ENCODE data around the gene ACTN2. TPM values are rescaled to one million over a fixed set of nuclear protein-coding genes. Genes with fewer than 3 reads are reported as not detected.

The ACTN2 gene
- total RNA-seq, 1 donor from 2014 or later = 111 TPM

DNA sequence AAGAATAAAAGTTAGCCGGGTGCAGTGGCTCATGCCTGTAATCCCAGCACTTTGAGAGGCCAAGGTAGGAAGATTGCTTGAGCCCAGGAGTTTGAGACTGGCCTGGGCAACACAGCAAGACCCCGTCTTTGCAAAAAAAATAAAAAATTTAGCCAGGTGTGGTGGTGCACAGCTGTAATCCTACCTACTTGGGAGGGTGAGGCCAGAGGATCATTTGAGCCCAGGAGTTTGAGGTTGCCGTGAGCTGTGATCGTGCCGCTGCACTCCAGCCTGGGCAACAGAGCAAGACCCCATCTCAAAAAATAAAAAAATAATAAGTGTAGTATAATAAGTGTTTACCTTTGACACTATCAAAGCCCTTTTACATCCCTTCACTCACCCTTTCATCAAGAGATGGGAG lies 5.0 kb downstream of the ACTN2 start:
- DNase-seq = no peak

DNA sequence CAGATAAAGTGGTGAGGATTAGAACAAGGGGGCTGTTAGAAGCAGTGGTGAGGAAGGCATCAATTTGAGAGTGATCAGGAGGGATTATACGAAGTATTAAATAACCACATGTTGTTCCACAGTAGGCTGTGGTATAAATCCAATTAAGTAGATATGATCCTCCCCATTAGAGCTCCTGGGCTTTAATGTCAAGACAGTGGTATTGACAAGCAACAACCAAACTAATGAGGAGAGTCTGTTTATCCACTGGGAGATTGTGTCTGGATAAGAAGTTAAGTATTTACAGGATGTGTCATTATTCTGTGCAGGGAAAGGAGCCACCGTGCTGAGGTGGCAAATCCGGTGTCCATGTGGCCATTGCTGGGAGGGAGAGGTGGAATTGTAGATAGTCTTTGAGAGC lies 5.8 kb downstream of the ACTN2 start:
- DNase-seq = no peak

DNA sequence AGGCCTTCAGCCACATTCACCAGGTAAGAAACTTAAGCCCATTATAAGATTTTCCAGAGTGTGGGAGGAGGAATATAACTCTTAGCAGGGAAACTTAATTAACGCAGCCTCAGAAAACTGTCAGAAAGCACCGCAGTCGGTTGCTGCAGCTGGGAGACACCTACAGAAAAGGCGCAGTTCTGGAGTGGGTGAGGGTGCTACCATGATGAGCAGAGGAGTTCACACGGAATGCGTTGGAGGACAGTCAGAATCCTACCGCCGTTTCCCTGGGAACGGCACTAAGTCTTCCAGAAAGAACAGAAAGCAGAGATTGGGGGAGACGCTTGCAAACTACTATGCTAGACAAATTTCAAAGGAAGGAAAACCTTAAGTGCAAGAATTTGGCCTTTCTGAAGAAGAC lies 6.4 kb downstream of the ACTN2 start:
- no peak for DNase-seq

DNA sequence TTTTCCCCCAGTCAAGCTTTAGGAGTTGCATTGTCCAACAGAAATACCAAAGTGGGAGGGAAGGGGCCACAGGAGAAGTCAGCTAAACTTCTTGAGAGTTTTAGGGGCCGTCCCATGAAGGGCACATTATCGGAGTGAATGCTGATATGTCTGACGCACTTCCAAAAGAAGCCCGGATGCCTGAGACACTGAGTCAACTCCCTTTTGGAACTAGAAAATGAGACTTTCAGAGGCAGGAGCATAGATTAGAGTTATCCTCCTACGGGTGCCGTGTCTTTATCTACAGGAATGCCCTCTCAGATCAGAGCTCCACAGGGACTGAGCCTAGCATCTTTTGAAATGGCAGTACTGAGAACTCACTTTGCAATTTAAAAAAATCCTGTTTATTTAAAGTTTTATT lies 13.1 kb downstream of the ACTN2 start:
- no peak for DNase-seq

DNA sequence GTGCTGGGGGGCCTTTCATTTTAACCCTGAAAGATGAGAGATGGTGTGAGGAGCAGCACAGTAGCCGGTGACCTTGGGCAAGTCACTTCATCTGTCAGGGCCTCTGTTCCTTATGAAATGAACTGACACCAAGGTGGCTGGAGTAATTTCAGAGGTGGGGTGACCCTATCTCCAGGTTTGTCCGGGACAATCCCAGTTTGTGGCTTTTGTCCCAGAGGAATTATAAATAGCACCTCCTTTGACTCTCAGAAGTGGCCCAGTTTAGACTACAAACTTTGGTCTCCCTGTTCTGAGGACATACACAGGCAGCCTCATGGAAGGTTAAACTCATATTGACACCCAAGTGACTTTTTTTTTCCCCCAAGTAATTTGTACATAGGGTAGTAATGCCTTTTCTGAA lies 14.6 kb downstream of the ACTN2 start:
- DNase-seq = no peak

DNA sequence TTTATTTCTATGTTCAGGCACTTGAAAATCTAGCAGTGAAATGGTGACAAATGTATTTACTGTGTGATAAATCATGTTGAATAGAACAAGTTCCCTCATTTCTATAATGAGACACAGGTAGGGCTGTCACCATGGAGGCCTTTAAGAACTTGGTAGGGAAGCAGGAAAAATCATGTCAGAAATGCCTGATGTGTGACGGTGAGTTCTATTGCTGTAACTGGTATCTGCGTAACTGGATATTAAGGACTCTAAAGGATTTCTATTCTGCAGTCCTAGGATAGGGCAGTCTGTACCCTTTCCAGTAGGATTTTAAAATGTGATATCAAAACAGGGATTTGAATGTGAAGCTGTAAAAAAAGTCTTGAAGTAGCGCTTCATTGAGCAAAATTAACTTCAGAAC lies 15.5 kb downstream of the ACTN2 start:
- no peak for DNase-seq

DNA sequence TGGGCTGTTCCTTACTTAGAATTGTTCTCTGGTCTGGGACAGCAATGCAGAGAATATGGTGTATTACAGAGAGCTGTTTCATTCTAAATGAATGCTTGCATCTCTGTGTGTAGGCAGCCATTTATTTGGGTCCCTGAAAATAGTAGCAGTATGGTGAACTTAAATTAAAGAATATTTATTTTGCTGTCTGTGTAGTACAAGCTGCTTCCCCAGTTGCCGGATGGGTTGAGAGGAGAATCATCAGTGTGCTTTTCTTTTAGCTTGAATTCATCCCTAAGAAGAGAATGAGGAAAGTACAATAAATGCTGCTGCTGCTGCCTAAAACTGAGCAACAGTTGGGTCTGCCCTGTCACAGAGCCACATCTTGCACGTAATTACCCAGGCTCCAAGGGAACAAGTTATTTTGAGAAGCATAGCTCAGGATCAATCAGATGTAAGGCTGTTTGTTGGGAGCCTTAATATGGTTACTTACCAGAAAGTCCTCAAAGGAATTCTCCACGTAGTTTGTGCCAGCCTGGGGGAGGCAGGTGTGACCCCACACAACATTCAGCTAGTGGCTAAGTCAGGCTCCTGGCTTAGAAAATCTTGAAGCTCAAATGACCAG lies 16.6 kb downstream of the ACTN2 start:
- DNase-seq = no peak

DNA sequence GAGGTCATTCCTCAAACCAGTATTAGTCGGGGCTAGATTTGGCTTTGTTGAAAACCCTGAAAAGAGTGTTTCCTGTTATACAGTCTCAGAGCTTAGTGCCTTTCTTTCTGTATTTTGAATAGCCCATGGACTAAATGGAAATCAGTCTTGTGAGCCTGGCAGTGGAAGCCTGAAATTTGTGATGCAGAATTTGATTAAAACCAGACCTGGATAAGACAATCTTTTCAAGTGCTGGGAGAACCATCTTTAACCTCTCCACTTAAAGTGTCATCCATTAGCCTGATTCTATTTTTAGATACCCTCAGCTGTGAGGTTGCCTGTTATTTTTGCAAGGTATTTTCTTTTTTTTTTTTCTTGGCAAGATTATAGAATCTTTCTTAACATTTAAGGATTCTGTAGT lies 19.5 kb downstream of the ACTN2 start:
- no peak for DNase-seq

DNA sequence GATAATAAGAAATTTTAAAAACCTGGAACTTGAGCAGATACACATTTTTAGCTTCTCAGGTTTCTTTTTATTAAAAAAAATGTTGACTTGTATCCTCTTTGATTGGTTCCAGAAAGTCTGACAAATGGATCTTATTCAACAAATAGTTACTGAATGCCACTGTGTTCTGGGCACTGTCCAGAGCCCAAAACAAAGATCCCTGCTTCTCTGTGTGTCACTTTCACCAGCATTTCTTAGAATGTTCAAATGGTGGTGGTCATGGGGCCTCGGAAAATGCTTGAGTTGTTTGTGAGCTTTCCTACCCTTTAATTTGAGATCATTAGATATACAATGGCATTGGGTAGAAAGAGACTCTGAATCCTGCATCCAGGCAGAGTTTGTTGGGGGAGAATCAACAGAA lies 19.9 kb downstream of the ACTN2 start:
- no peak for DNase-seq

DNA sequence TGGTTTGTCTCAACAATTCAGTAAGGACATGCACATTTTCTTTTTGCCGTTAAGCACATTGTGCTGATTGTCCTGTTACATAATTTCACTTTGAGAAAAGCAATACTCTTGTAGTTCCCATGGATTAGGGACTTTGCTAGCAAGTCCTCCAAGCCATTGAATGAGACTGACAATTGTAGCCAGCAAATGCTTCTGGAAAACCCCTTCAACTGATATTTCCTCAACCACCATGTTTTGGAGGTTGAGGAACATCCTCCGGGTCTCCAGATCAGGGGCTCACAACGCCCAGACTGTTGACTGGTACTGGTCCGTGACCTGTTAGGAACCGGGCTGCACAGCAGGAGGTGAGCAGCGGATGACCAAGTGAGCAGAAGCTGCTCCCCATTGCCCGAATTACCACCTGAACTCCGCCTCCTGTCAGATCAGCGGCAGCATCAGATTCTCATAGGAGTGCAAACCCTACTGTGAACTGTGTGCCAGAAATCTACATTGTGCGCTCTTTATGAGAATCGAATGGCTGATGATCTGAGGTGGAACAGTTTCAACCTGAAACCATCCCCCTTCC lies 24.1 kb downstream of the ACTN2 start:
- DNase-seq = no peak

DNA sequence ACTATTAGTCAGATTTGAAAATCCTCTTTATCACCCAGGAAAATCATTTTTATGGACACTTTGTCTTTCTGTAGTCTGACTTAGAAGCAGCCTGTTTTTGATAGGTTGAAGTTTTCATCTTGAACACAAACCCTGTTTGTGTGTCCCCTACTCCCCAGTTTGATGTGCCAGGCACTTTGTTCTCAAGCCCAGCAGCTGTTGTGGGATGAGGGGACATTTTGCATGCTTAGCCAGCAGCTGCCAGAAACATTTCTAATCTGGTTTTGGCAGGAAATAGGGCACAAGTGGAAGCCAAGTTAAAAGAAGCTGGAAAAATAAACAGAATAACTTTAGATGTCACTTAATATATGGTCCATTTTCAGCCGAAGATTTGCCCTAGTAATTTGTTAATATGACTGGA lies 29.9 kb downstream of the ACTN2 start:
- no peak for DNase-seq

DNA sequence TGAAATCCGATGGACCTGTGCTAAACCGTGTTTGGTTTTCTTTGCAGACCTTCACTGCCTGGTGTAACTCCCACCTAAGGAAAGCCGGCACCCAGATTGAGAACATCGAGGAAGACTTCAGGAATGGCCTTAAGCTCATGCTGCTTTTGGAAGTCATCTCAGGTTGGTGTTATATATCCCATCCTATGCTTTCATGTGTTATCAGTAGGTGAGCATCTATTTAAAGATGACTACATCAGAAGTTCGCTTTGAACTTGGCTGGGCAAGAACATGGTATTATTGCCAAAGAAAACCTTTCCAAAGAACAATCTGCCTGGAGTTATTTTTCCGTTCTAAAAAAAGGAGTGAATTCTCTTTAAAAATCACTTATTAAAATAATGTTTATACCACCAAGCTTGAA lies 31.5 kb downstream of the ACTN2 start:
- no peak for DNase-seq

DNA sequence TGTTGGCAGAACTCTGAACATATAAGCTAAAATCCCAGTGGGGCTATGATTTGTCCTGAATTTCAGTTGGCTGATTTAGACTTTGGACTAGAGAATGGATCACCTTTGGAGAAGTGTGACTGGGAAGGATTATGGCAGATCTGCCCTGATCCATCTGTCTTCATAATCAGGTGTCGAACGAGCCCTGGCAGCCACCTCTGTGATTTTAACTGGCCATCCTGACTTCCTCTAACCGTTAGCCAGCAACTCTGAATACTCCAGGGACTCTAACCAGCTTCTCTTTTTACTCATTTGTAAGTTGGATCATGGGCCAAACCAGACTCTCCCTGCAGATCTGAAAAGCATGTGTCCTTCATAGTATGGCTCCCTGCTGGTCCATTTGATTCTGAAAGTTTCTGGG lies 32.0 kb downstream of the ACTN2 start:
- DNase-seq = no peak

DNA sequence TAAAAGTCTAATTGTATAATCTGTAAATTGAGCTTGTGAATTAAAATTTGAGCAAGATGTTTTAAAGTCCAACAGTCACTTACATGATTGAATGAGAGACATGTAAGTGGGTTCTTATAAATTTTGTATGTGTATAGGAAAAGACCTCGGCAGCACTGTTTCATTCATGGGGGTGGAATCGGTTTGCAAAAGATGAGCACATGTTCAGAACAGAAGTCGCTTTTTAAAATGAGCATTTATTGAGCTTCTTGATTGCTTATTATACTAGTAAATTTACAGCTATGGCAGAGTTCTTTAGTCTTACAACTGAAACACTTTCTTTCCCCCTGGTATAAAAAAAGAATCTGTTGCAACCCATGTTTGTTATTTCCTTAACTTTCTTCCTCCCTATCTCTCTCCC lies 33.9 kb downstream of the ACTN2 start:
- no peak for DNase-seq

DNA sequence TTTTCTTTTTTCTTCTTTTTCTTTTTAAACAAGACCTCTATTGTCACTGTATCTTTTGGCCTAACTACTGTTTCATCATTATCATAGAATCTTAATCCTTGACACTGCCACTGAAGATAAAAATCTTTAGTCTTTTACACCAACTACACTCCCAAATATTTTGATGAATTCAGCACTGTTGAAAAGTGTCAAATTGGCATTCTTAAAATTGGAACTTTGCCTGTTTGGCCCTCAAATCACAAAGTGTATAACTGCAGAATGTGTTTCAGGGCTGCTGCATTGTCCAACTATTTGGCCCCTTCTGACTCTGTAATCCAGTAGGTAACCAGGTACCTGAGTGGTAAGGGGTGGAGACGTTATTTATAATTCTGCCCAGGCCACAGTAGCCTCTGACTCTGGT lies 34.3 kb downstream of the ACTN2 start:
- no peak for DNase-seq

DNA sequence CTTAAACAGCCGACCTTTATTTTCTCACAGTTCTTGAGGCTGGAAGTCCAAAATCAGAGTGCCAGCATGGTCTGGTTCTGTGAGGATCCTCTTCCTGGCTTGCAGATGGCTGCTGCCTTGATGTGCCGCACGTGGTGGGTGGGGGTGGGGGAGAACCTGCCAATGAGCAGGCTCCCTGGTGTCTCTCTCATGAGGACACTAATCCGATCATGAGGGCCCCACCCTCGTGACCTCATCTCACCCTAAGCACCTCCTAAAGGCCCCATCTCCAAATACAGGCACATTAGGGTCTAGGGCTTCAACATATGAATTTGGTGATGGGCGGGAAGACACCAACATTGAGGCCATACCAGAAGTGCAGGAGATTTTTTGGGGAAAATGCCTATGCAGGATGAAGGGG lies 37.8 kb downstream of the ACTN2 start:
- no peak for DNase-seq

DNA sequence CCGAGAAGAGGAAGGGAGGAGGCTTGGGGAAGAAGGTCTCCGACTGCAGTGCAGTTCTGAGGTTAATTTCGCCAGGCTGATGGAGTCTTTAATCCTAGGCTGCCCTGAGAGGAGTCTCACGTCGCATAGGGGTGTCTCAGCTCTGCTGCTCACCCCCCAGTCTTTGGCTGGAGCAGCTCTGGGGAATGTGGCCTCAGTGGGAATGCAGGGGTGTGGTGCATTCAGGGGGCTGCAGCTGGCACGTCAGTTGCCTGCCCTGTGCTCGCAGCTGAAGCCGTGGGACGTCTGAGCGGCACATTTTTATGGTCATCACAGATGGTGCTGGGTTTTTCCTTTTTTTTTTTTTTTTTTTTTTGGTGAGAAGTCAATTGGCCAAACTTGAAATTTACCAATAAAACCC lies 38.2 kb downstream of the ACTN2 start:
- no peak for DNase-seq

DNA sequence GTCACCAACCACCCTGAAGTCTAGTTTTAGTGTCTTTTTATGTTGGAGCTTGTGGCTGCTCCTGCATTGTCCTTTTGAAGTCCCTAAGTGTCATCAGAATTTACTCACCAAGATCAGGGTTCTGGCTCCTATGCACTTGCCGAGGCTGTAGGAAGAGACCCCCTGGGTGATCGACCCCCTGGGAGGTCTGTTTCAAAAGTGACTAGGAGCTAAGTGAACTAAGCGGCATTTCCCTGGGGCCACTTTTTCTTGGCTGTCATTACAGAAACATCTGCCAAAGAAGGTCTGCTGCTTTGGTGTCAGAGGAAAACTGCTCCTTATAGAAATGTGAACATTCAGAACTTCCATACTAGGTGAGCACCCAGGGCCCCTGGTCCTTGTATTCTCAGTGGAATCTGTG lies 39.4 kb downstream of the ACTN2 start:
- no peak for DNase-seq

DNA sequence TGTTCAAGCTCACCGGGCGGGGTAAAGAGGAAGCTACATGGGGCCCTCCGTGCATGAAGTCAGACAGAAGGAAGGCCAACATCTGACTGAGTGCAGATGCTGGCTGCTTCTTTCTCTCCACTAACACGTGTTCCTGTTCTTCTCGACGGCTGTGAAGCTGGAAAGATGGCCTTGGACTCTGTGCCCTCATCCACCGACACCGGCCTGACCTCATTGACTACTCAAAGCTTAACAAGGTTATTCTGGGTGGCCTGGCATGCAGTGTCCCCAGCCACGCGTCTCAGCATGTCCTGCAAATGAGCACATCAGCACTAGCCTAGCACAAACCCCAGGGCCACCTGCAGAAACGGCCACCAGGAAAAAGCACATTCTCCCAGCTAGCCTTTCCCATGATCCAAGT lies 41.2 kb downstream of the ACTN2 start:
- DNase-seq = no peak

DNA sequence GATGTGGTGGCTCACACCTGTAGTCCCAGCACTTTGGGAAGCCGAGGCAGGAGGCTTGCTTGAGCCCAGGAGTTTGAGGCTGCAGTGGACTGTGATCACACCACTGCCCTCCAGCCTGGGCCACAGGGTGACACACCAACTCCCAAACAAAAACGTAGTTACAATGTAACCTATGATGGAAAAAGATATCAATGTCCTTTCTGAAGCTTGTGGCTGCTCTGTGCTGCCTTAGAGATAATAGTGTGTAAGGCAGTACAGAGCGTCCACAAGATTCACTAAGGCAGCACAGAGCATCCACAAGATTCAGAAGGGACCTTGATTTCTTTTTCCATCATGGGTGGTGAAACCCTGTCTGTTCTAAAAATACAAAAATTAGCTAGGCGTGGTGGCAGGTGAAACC lies 42.5 kb downstream of the ACTN2 start:
- DNase-seq = no peak

DNA sequence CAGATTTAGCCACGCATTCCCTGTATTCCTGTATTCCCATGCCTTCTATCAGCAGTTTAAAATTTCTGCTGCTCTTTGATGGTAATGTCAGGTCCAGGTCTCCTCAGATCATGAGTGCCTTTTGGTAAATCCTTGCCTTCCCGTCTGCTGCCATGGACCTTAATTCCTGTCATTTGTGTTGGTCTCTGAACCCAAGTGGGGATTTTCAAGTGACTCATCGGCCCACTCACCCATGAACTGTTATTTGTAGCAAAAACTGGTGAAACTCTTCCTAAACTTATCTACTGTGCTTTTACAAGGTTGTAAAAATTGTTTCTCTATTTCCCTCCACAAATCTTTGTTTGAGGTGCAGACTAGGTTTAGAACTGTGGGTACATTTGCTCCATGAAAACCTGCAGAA lies 47.4 kb downstream of the ACTN2 start:
- no peak for DNase-seq

DNA sequence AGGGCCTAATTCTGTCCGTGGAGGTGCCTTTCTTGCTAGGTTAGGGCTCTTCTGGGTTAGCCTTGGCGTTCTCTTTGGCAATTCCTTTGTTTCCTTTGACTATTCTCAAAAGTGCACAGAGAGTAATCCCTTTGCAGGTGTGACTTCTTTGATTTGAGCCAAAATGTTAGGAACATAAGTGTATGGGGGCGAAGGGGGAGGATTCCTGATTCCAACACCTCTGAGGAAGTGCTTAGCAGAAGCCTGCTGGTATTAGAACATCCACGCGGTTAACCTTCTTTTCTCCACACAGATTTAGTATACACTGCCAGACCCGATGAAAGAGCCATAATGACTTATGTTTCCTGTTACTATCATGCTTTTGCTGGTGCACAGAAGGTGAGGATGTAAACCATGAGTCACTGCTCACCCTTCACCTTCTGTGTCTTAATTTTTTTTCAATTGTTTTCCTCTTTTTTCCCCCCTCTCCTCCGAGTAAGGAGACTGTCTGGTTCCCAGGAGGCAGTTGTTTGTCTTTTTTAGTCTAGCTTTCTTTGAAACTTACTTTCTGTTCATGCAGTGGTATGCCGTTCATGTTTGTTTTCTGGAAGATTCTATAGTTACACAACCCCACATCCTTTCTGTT lies 48.0 kb downstream of the ACTN2 start:
- DNase-seq = no peak

DNA sequence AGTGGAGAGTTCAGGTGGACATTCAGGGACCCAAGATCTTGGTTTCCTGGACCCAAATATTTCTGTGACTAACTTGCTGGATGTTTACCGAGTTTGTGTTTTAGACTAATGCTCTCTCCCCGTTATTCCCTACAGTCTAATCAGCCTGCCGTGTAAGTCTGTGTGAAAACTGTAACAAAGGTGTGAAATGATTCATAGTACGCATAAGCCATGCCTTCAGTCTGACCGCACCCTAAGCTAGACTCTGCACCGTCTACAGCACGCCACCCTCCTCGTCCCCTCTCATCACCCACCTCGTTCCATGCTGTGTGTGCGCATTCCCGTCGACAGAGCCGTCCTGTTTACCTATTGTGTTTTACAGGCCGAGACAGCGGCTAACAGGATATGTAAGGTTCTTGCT lies 50.5 kb downstream of the ACTN2 start:
- no peak for DNase-seq

DNA sequence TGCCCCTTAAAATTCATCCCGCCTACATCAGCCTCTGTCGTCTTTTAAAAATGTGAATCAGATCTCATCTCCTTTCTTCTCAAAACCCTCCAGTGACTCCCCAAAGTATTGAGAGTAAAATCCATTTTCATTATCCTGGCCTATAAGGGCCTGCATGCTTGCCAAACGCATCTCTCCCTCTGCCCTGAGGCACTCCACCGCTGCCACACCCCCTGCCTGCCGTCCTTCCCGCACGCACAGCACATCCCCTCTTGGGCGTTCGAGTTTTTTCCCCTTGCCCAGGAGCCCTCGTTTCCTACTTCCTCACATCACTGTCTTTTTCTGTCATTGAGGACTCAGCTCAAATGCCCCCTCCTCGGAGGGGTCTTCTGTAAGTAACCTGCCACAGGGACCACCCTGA lies 55.5 kb downstream of the ACTN2 start:
- no peak for DNase-seq

Data from skin of body (tissue), 2 donors.